Stimulated activated CD4-positive, alpha-beta T cell treated with anti-CD3 and anti-CD28 coated beads, TNF-alpha, amount 100 ng/mL, for 1 hour (primary cell): ENCODE measurements around the gene ANKRD13A.
"Not testable (repeated sequence)": the region's sequence is repeated elsewhere in the genome, so short reads cannot be mapped to it uniquely, and the experiment has no call there.

Experiments used
- DNase-seq, 3 donors: peaks; one replicate each; pipeline ENCODE4 v3.0.0-alpha.2; 2020; ENCODE audit warnings: low read depth in 3 of 3, low spot score in 1 of 3

Gene ANKRD13A

GRCh38 chr12:110006115-110006514, 6.9 kb downstream of the ANKRD13A start:
- no peak for DNase-seq

GRCh38 chr12:110007881-110008280, 8.7 kb downstream of the ANKRD13A start:
- no peak for DNase-seq

GRCh38 chr12:110008681-110009398, 9.6 kb downstream of the ANKRD13A start:
- not testable (repeated sequence) for DNase-seq

GRCh38 chr12:110010853-110011723, 11.9 kb downstream of the ANKRD13A start:
- no peak for DNase-seq

- no peak for DNase-seq
Observed at GRCh38 chr12:110012137-110012536, 12.9 kb downstream of the ANKRD13A start.

- DNase-seq: no peak
Observed at GRCh38 chr12:110012659-110013058, 13.4 kb downstream of the ANKRD13A start.

- DNase-seq: no peak
Observed at GRCh38 chr12:110015132-110015531, 15.9 kb downstream of the ANKRD13A start.

GRCh38 chr12:110020956-110021355, 21.7 kb downstream of the ANKRD13A start:
- no peak for DNase-seq

GRCh38 chr12:110023059-110023980, 24.1 kb downstream of the ANKRD13A start:
- DNase-seq: no peak

GRCh38 chr12:110024051-110024450, 24.8 kb downstream of the ANKRD13A start:
- DNase-seq: no peak

GRCh38 chr12:110028323-110028722, 29.1 kb downstream of the ANKRD13A start:
- DNase-seq: no peak

- DNase-seq: no peak
Observed at GRCh38 chr12:110029290-110029815, 30.1 kb downstream of the ANKRD13A start.

GRCh38 chr12:110033888-110034287, 34.7 kb downstream of the ANKRD13A start:
- no peak for DNase-seq

GRCh38 chr12:110035534-110036104, 36.4 kb downstream of the ANKRD13A start:
- DNase-seq: no peak

GRCh38 chr12:110037315-110037714, 38.1 kb downstream of the ANKRD13A start:
- DNase-seq: no peak

- no peak for DNase-seq
Observed at GRCh38 chr12:110038741-110039084, 39.5 kb downstream of the ANKRD13A start.

- DNase-seq: no peak
Observed at GRCh38 chr12:110039085-110039807, 40.0 kb downstream of the ANKRD13A start.

- DNase-seq: no peak
Observed at GRCh38 chr12:110042264-110042663, 43.0 kb downstream of the ANKRD13A start.

- DNase-seq: no peak
Observed at GRCh38 chr12:110046451-110047187, 47.4 kb downstream of the ANKRD13A start.
